GM12874 (cell line): Measurements from ENCODE around the gene NRIP1.

Source experiments
- CTCF ChIP-seq: IDR thresholded peaks from 2 replicates; pipeline ENCODE4 v1.5.1; 2011; ENCODE audit warnings: low read depth, mild to moderate bottlenecking, control low read depth, low read length, moderate library complexity; ENCODE audit not compliant: insufficient read depth

The NRIP1 gene

GRCh38 chr21:14982336-14982735 is 82.5 kb downstream of the NRIP1 start:
- TF ChIP-seq CTCF = no peak

- TF ChIP-seq CTCF = no peak
These were observed 83.6 kb downstream of the NRIP1 start for GRCh38 chr21:14981246-14981645.

GRCh38 chr21:14979264-14979663 is 85.5 kb downstream of the NRIP1 start:
- TF ChIP-seq CTCF = no peak

GRCh38 chr21:14977814-14978213 is 87.0 kb downstream of the NRIP1 start:
- TF ChIP-seq CTCF = no peak

GRCh38 chr21:14975136-14975919 is 89.5 kb downstream of the NRIP1 start:
- no peak for TF ChIP-seq CTCF

- no peak for TF ChIP-seq CTCF
These were observed 92.1 kb downstream of the NRIP1 start for GRCh38 chr21:14972678-14973077.

- no peak for TF ChIP-seq CTCF
These were observed 96.0 kb downstream of the NRIP1 start for GRCh38 chr21:14968821-14969220.
